ENCODE data around the gene INPP5F. TPM values are rescaled to one million over a fixed set of nuclear protein-coding genes. Genes with fewer than 3 reads are reported as not detected.

INPP5F gene
- total RNA-seq, 1 donor from 2014 or later, result 16.0 TPM

DNA sequence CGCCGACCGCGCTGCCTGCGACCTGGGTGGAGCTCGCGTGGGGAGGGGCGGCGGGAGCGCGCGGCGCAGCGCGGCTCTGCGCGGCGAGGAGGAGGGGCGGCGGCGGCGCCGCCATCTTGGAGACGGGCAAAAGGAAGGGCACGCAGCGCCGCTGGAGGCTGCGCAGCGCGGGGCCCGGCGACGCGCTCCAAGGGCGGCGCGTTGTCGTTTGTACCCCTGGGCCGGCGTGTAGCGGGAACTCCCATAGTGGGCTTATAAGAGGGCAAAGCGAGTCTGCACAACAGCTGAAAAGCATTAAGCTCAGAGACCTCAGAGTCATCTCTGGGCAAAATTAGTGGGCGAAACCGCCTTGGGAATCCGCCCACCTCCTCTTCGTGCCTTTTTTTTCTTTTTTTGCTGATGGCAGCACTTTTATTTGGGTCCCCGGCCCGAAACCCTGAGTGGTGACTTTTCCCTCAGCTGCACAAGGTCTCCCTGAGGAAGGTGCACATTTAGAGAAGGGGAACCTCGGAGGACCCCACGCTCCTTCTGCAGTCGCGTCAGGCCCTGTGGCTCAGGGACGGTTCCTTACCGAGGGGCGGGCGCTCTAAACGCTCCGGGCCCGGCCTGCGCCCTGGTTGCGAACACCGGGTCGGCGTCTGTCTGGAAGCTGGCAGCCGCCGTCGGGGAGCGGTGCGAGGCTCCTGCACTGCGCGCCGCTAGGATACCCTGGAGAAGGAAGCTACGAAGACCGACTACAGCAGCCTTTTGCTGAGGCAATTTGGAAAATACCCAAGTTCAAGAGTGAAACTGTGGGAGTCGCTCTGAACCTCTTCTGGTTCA, 147.2 kb downstream of the INPP5F start:
- Histone ChIP-seq H3K27me3 (ENCODE audit: low read depth) (no peaks in the 10 kb centered on the region), H3K27ac (peak overlapping the region; percentile 92), H3K4me1 (peaks cover 38% of the 10 kb centered on the region), H3K4me3 (peak overlapping the region; percentile 85), H3K36me3 (no peaks in the 10 kb centered on the region), H3K9me3 (no peaks in the 10 kb centered on the region)
- intact Hi-C loops (cut with DNase I), result no loop called here
- peak; percentile 98 to 99 for ATAC-seq
- TF ChIP-seq, protein P1, sequence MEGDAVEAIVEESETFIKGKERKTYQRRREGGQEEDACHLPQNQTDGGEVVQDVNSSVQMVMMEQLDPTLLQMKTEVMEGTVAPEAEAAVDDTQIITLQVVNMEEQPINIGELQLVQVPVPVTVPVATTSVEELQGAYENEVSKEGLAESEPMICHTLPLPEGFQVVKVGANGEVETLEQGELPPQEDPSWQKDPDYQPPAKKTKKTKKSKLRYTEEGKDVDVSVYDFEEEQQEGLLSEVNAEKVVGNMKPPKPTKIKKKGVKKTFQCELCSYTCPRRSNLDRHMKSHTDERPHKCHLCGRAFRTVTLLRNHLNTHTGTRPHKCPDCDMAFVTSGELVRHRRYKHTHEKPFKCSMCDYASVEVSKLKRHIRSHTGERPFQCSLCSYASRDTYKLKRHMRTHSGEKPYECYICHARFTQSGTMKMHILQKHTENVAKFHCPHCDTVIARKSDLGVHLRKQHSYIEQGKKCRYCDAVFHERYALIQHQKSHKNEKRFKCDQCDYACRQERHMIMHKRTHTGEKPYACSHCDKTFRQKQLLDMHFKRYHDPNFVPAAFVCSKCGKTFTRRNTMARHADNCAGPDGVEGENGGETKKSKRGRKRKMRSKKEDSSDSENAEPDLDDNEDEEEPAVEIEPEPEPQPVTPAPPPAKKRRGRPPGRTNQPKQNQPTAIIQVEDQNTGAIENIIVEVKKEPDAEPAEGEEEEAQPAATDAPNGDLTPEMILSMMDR (IDR thresholded peaks at IDR 0.05), result no peak
- peak; percentile 93 for DNase-seq

DNA sequence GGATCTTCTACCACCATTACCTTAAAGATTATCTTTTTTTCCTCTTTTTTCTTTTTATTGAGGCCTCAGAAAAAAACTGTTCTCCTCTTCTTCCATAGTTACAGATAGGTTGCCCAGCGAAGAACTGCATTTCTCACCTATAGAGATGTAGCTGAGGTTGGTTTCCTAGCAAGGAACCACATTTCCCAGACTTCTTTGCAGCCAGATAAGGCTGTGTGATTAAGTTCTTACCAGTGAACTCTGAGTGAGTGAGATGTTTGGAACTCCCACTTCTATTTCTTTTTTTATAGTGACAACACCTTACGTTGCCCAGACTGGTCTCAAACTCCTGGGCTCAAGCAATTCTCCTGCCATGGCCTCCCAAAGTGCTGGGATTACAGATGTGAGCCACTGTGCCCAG, 152.7 kb downstream of the INPP5F start:
- Histone ChIP-seq H3K9me3 (no peaks in the 10 kb centered on the region), H3K36me3 (no peaks in the 10 kb centered on the region), H3K27ac (no peak overlapping the region), H3K4me3 (no peak overlapping the region), H3K27me3 (ENCODE audit: low read depth) (no peaks in the 10 kb centered on the region), H3K4me1 (peaks cover 6% of the 10 kb centered on the region)
- intact Hi-C loops (cut with DNase I), result no loop called here
- TF ChIP-seq, protein P1 (IDR thresholded peaks at IDR 0.05), result no peak
- ATAC-seq, result no peak
- DNase-seq, result no peak

Other genes with a start within 250 kb of the INPP5F start
- gene RGS10, start 183.3 kb upstream of the INPP5F start, total RNA-seq, result 47.3 TPM
- gene TIAL1, start 129.1 kb upstream of the INPP5F start, total RNA-seq, result 99.0 TPM
- 30.2 TPM for gene BAG3, start 74.7 kb upstream of the INPP5F start, total RNA-seq
- 52.1 TPM for gene MCMBP, start 146.8 kb downstream of the INPP5F start, total RNA-seq
- gene SEC23IP, start 166.7 kb downstream of the INPP5F start, total RNA-seq, result 58.8 TPM